Measurements from ENCODE around the gene VPS54.

- TF ChIP-seq EP300 (IDR thresholded peaks at IDR 0.05) (no peak), POLR2A (IDR thresholded peaks at IDR 0.05; ENCODE audit: low read depth) (no peak), POLR2AphosphoS5 (IDR thresholded peaks at IDR 0.05) (no peak), CTCF (IDR thresholded peaks at IDR 0.05) (no peak)
These were observed 125.1 kb downstream of the VPS54 start for GRCh38 chr2:63894167-63894566.

Data from esophagus muscularis mucosa (tissue), 4 donors.